DND-41 (cell line): ENCODE data around the gene SCNN1B.

Source experiments
- CTCF ChIP-seq: IDR thresholded peaks from 2 replicates; pipeline ENCODE4 v1.5.1; 2012; ENCODE audit warnings: borderline replicate concordance, low read length, moderate library complexity, mild to moderate bottlenecking; ENCODE audit not compliant: poor library complexity, severe bottlenecking; ENCODE audit errors: extremely low read depth
- EZH2 ChIP-seq: IDR thresholded peaks from 3 replicates; pipeline ENCODE4 v1.6.1; 2012; ENCODE audit warnings: borderline replicate concordance, low read depth, mild to moderate bottlenecking, moderate library complexity, low read length, inconsistent platforms; ENCODE audit not compliant: severe bottlenecking

DNA sequence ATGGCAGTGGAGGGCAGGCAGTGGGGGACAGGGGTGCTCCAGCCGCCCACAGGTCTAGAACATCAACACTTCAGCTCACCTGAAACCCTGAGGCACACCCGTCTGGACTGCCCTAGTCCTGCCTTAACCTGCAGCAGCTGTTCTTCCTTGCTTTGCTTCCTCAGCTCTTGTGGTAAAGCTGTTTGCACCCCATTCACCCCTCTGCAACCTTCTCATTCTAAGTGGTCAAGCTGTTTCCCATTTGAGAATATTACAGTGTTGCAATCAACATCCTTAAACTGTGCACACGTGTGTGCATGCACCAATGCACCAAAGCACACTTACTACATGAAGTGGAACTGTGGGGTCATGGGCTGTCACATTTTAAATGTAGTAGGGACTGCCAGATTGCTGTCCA lies 32.4 kb downstream of the SCNN1B start:
- TF ChIP-seq CTCF (no peak), EZH2 (no peak)
